Breast epithelium (tissue), 3 donors: ENCODE measurements around the gene ASZ1.

Experiments
- CTCF ChIP-seq, 3 donors: fragments of 450-650 bp; IDR thresholded peaks; one replicate each; pipeline ENCODE4 v1.5.1; 2016 to 2017; ENCODE audit warnings: antibody characterized with exemption in 3 of 3, mild to moderate bottlenecking in 3 of 3, moderate library complexity in 3 of 3
- POLR2A ChIP-seq: fragments of 450-650 bp; IDR thresholded peaks from one replicate; pipeline ENCODE4 v1.6.1; 2016; ENCODE audit warnings: antibody characterized with exemption, mild to moderate bottlenecking, moderate library complexity

GRCh38 chr7:117383046-117383445 lies 44.2 kb downstream of the ASZ1 start:
- TF ChIP-seq CTCF (IDR thresholded peaks at IDR 0.05) (no peak), POLR2A (no peak)
